GM18508 (cell line): ENCODE results near the gene EDA.
"Not testable (repeated sequence)": the region's sequence is repeated elsewhere in the genome, so short reads cannot be mapped to it uniquely, and the experiment has no call there.

Experiments used
- ATAC-seq: cut with Tn5 transposase; IDR thresholded peaks from one replicate; pipeline ENCODE4 v1.9.1; 2021; ENCODE audit warnings: moderate number of reproducible peaks; ENCODE audit not compliant: insufficient read depth, unreplicated experiment

EDA gene

GRCh38 chrX:69740317-69740716 lies 124.4 kb downstream of the EDA start:
- ATAC-seq, result no peak

GRCh38 chrX:69741721-69742120 lies 125.8 kb downstream of the EDA start:
- no peak for ATAC-seq

GRCh38 chrX:69746051-69746450 lies 130.1 kb downstream of the EDA start:
- no peak for ATAC-seq

DNA sequence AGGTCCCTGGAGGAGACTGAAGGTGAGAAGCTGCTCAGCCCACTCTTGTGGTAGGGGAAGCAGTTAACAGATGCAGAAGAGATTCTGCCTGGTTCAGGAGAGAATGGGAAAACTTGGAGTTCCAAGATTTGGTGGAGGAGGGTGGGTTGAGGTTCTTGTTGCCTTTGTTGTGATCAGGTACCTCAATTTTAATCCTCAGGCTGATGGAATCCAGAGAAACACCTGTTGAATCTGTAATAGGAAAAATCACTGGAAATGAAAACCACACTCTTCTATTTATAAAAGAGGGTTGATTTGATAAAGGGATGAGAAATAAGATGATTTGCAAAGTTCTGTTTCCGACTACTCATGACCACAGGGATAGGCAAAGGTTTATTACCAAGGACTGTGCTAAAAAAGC lies 132.1 kb downstream of the EDA start:
- no peak for ATAC-seq

- ATAC-seq, result no peak
Observed at GRCh38 chrX:69759921-69760625, 144.2 kb downstream of the EDA start.

DNA sequence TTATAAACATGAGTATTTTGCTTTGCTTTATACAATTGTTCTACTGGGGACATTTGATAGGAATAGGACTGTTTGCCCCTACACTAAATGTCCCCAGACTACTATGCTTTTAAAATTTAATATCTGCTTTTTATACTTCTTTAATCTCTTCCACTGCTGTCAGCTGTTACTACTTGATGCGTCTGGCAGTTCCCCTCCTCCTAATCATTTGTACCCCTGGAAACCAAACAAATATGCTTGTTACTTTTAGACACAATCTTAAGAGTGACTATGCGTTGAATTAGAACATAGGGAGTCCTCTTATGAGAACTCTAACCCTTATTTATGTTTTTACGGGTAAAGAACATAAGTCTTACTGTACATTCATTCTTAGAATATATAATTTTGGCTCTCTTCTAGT lies 145.7 kb downstream of the EDA start:
- ATAC-seq, result no peak

DNA sequence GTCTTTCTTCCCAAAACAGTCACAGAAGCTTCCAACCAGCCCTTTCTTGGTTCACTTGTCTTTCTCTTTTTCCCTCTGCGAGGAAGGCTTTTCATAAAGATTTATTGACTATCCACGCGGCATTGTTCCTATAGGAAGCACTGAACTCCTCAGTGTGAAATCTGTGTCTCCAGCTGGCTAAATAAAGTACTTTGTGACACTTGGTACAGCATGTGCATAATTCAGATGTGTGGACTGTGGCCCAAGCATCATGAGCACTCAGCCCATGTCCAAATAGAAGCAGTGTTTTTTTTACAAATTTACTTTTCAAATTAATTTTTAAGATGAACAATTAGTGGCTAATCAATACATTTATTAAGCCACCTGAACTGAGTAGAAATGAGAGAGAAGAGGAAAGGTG lies 146.4 kb downstream of the EDA start:
- no peak for ATAC-seq

GRCh38 chrX:69793260-69793935 lies 177.5 kb downstream of the EDA start:
- ATAC-seq, result no peak

DNA sequence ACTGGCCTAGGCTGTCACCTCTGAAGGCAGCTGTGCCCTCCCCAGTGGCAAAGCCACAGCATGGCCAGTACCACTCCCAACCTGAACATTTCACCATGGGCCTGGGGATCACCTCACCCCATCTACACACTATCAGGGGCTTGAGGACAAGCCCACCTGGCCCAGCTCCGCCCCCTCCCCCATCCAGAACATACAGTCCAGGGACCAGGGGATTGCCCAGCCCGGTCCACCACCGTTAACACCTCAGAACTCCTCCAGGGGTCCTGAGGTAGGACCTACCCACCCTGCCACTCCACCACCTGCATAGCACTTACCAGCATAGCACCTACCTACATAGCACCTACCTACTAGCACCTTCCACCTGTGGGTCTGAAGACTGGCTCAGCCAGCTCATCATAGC lies 179.8 kb downstream of the EDA start:
- ATAC-seq, result no peak

DNA sequence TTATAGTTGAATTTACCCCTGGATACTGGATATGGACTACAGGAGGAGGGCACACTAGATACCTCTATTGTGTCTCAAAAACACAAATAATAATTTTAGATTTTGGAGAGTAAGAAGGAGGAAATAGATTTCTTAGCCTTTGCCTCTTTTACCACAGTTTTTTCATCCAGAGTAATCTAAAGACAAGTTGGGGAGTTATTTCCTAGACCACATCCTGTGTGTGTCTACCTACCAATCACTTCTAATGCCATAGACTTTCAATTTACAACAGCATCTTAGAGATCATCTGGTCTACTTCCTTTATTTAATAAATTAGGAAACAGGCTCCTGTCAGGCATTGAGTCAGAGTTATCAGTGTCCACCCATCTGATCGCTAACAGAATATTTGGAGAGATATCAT lies 191.5 kb downstream of the EDA start:
- ATAC-seq, result no peak

DNA sequence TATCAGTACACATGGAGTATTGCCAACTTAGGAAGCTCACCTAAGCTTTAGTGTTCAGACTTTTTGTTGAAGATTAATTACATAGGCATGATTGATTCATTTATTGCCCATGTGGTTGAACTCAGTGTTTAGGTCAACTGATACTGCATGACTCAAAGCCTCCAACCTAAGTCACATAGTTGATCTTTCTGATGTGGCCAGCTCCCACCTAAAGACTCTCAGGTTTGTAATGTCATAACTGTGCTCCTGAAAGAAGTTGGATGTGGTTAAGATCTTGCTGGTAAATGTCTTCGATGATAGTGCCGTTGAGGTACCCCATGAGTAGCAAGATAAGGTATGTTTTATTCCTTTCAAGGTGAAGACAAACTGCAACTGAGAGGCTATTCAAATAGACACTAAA lies 192.5 kb downstream of the EDA start:
- ATAC-seq, result no peak

GRCh38 chrX:69813677-69814076 lies 197.8 kb downstream of the EDA start:
- ATAC-seq, result no peak

DNA sequence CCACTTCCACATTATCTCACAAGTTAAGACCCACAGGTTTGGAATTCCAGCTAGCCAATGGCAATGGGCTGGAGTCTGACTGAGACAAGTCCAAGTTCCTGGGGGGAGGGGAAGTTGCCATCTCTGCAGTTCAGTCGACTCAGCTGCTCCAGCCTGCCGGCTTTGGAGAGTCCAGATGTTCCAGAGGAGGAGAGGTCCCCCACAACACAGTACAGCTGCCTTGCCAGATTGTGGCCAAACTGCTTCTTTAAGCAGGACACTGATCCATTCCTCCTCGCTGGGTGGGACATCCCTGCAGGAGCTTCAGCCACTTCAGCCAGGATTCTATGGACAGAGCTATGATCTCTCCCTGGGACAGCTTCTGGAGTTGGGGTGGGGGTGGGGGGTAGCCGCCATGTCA lies 199.2 kb downstream of the EDA start:
- ATAC-seq, result no peak

DNA sequence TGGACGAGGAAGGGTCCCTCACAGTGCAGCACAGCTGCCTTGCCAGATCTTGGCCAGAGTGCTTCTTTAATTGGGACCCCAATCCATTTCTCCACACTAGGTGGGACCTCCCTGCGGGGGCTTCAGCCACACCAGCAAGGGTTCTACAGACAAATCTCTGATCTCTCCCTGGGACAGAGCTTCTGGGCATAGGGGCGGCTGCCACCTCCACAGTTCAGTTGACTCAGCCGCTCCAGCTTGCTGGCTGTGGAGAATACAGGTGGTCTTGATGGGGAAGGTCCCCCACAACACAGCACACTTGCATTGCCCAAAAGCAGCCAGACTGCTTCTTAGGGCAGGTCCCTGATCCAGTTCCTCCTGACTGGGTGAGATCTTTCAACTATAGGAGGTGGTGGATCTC lies 199.6 kb downstream of the EDA start:
- ATAC-seq, result no peak

DNA sequence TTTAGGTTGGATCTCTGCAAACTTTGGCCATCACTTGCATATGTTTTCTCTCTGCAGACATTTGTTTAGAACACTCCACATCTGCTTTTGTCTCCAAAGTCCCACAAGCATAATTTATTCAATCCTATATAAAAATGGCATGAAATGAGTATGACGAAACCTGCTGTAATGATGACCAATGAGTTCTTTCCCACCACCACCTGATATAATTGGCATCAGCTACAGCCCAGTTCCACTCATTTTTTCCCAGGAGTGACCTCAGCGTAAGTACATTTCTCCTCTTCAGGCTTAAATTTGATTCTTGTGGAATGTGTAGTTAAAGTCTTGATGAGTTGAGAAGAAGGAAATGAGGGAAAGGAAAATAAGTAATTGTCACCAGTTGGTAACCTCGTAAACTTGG lies 228.7 kb downstream of the EDA start:
- no peak for ATAC-seq

DNA sequence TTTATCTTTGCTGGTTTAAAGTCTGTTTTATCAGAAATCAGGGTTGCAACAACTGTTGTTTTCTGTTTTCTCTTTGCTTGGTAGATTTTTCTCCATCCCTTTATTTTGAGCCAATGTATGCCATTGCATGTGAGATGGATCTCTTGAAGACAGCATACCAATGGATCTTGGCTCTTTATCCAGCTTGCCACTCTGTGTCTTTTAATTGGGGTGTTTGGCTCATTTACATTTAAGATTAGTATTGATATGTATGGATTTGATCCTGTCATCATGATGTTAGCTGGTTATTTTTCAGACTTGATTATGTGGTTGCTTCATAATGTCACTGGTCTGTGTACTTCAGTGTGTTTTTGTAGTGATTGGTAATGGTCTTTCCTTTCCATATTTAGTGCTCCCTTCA lies 244.1 kb downstream of the EDA start:
- not testable (repeated sequence) for ATAC-seq

GRCh38 chrX:69876221-69876620 lies 260.3 kb downstream of the EDA start:
- ATAC-seq, result no peak

- no peak for ATAC-seq
Observed at GRCh38 chrX:69884210-69884609, 268.3 kb downstream of the EDA start.

GRCh38 chrX:69896046-69896445 lies 280.1 kb downstream of the EDA start:
- ATAC-seq, result no peak

GRCh38 chrX:69900491-69900890 lies 284.6 kb downstream of the EDA start:
- no peak for ATAC-seq

- no peak for ATAC-seq
Observed at GRCh38 chrX:69906447-69906846, 290.5 kb downstream of the EDA start.

DNA sequence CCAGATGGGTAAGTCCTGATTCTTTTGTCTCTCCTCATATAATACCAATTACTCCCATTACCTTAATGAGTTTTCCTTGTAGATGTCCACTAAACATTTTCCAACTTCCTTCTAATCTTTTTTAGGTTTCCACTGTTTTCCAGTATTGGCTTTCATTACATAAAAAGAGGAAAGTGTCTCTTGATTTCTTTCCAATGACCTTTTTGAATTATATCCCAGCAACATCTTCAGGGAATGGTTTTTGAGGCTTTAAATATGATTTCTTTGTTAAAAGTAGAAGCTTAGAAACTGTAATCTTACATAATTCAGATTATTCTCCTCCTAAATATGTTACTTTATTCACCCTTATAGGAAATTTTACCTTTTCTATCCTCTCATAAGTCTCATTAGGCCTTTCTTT lies 298.9 kb downstream of the EDA start:
- no peak for ATAC-seq
